HEK293 (cell line): ENCODE results near the gene PPP1R14B.

Source experiments
- GFI1B ChIP-seq: fragments of 450-650 bp; formaldehyde crosslinking; IDR thresholded peaks from 2 replicates; pipeline ENCODE4 v1.5.1; 2016; ENCODE audit warnings: missing biosample characterization, missing genetic modification characterization
- GLIS2 ChIP-seq: fragments of 450-650 bp; formaldehyde crosslinking; IDR thresholded peaks from 2 replicates; pipeline ENCODE4 v1.5.1; 2016; ENCODE audit warnings: missing biosample characterization, missing genetic modification characterization
- INSM2 ChIP-seq: fragments of 450-650 bp; formaldehyde crosslinking; IDR thresholded peaks from 2 replicates; pipeline ENCODE4 v1.5.1; 2016; ENCODE audit warnings: missing biosample characterization, missing genetic modification characterization
- KLF16 ChIP-seq: fragments of 450-650 bp; formaldehyde crosslinking; IDR thresholded peaks from 2 replicates; pipeline ENCODE4 v1.5.1; 2017; ENCODE audit warnings: missing biosample characterization, missing genetic modification characterization
- OSR2 ChIP-seq: fragments of 450-650 bp; formaldehyde crosslinking; IDR thresholded peaks from 2 replicates; pipeline ENCODE4 v1.5.1; 2016; ENCODE audit warnings: missing biosample characterization, missing genetic modification characterization
- PBX3 ChIP-seq: sonication (generic); formaldehyde crosslinking; IDR thresholded peaks from 2 replicates; pipeline ENCODE4 v1.8.1; 2022; ENCODE audit warnings: mild to moderate bottlenecking, moderate library complexity, missing genetic modification reagents
- RBAK ChIP-seq: fragments of 450-650 bp; formaldehyde crosslinking; IDR thresholded peaks from 2 replicates; pipeline ENCODE4 v1.5.1; 2016; ENCODE audit warnings: missing biosample characterization, missing genetic modification characterization
- REST ChIP-seq: fragments of 450-650 bp; formaldehyde crosslinking; IDR thresholded peaks from 2 replicates; pipeline ENCODE4 v1.5.1; 2016; ENCODE audit warnings: missing biosample characterization, missing genetic modification characterization
- SETDB1 ChIP-seq: IDR thresholded peaks from one replicate; pipeline ENCODE4 v1.6.1; 2017; ENCODE audit warnings: mild to moderate bottlenecking, low read length, moderate library complexity, mixed read lengths; ENCODE audit not compliant: insufficient read length
- WT1 ChIP-seq: fragments of 450-650 bp; formaldehyde crosslinking; IDR thresholded peaks from 2 replicates; pipeline ENCODE4 v1.5.1; 2016; ENCODE audit warnings: missing biosample characterization, missing genetic modification characterization
- ZBTB7A ChIP-seq: fragments of 450-650 bp; formaldehyde crosslinking; IDR thresholded peaks from 2 replicates; pipeline ENCODE4 v1.5.1; 2016; ENCODE audit warnings: low read depth, missing biosample characterization, missing genetic modification characterization
- ZNF211 ChIP-seq: fragments of 450-650 bp; formaldehyde crosslinking; IDR thresholded peaks from 2 replicates; pipeline ENCODE4 v1.5.1; 2016; ENCODE audit warnings: low read depth, missing biosample characterization, missing genetic modification characterization
- ZNF239 ChIP-seq: fragments of 450-650 bp; formaldehyde crosslinking; IDR thresholded peaks from 2 replicates; pipeline ENCODE4 v1.5.1; 2016; ENCODE audit warnings: missing biosample characterization, missing genetic modification characterization
- ZNF24 ChIP-seq: fragments of 450-650 bp; formaldehyde crosslinking; IDR thresholded peaks from 2 replicates; pipeline ENCODE4 v1.5.1; 2016; ENCODE audit warnings: missing biosample characterization, missing genetic modification characterization
- ZNF248 ChIP-seq: fragments of 450-650 bp; formaldehyde crosslinking; IDR thresholded peaks from 2 replicates; pipeline ENCODE4 v1.5.1; 2017; ENCODE audit warnings: missing biosample characterization, missing genetic modification characterization
- ZNF274 ChIP-seq, 2 experiments: fragments of 200-500 bp in 1 of 2; fragments of 450-650 bp in 1 of 2; sonication (Bioruptor generic) in 1 of 2; formaldehyde crosslinking in 1 of 2; IDR thresholded peaks; 2 replicates each; pipeline versions ENCODE4 v1.5.1 to v1.6.1; 2014 to 2016; ENCODE audit warnings: borderline replicate concordance in 1 of 2, inconsistent platforms in 1 of 2, low read length in 1 of 2, missing biosample characterization in 1 of 2, missing genetic modification characterization in 1 of 2
- ZNF280D ChIP-seq: fragments of 450-650 bp; formaldehyde crosslinking; IDR thresholded peaks from 2 replicates; pipeline ENCODE4 v1.5.1; 2016; ENCODE audit warnings: missing biosample characterization, missing genetic modification characterization
- ZNF302 ChIP-seq: fragments of 450-650 bp; formaldehyde crosslinking; IDR thresholded peaks from 2 replicates; pipeline ENCODE4 v1.5.1; 2016; ENCODE audit warnings: missing biosample characterization, missing genetic modification characterization, low read depth
- ZNF366 ChIP-seq: fragments of 450-650 bp; formaldehyde crosslinking; conservative IDR thresholded peaks from 2 replicates; pipeline ENCODE4 v1.5.1; 2016; ENCODE audit warnings: missing biosample characterization, missing genetic modification characterization
- ZNF449 ChIP-seq: fragments of 450-650 bp; formaldehyde crosslinking; IDR thresholded peaks from 2 replicates; pipeline ENCODE4 v1.5.1; 2017; ENCODE audit warnings: missing biosample characterization, mild to moderate bottlenecking, missing genetic modification characterization, moderate library complexity
- ZNF529 ChIP-seq: fragments of 450-650 bp; formaldehyde crosslinking; IDR thresholded peaks from 2 replicates; pipeline ENCODE4 v1.5.1; 2017; ENCODE audit warnings: missing genetic modification characterization, missing biosample characterization; ENCODE audit not compliant: insufficient replicate concordance
- ZNF580 ChIP-seq: fragments of 450-650 bp; formaldehyde crosslinking; IDR thresholded peaks from 2 replicates; pipeline ENCODE4 v1.5.1; 2016; ENCODE audit warnings: missing biosample characterization, missing genetic modification characterization
- ZNF600 ChIP-seq: fragments of 450-650 bp; formaldehyde crosslinking; IDR thresholded peaks from 2 replicates; pipeline ENCODE4 v1.5.1; 2016; ENCODE audit warnings: missing biosample characterization, missing genetic modification characterization
- ZNF654 ChIP-seq: fragments of 450-650 bp; formaldehyde crosslinking; IDR thresholded peaks from 2 replicates; pipeline ENCODE4 v1.5.1; 2016; ENCODE audit warnings: low read depth, missing biosample characterization, missing genetic modification characterization
- ZNF785 ChIP-seq: fragments of 450-650 bp; formaldehyde crosslinking; IDR thresholded peaks from 2 replicates; pipeline ENCODE4 v1.5.1; 2016; ENCODE audit warnings: missing biosample characterization, missing genetic modification characterization
- TF ChIP-seq, protein P1 (sequence below): fragments of 450-650 bp; formaldehyde crosslinking; IDR thresholded peaks from 2 replicates; pipeline ENCODE4 v1.5.1; 2017; ENCODE audit warnings: missing biosample characterization, missing genetic modification characterization

The PPP1R14B gene

DNA sequence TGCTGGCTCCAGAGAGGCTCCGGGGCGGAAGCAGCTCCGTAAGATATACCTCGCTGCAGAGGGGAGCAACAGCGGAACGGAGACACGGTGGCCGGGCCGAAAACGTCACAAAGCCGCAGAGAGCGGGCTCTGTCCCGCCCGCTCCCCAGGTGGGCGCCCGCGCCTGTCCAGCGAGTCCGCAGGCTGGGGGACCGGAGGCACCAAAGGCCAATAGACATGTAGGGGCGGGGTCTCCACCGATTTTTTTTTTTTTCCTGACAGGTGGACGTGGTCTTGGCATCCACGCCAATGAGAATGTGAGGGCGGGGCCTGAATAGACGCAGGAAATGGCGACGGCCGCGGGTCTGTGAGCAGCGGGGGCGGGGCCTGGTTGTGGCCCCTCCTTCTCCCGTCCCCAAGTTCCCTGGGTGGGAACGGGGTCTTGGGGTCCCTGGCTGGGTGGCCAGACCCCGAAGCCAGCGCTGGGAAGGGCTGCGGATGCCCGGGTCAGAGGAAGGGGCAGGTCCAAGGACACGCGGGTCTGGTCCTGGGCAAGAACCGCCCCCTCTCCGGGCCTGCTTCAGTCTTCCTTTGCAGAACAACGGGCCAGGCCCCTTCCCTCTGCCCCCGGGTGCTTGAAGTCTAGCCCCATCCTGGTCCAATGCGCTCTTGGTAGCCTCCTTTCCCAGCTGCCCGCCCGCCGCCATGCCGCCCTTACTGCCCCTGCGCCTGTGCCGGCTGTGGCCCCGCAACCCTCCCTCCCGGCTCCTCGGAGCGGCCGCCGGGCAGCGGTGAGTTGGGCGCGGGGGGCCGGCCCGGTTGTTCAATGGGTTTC lies 16.4 kb downstream of the PPP1R14B start, which contains the start of gene DNAJC4 (continued):
- TF ChIP-seq ZNF280D (tag by site-specific recombination) (no peak), GFI1B (no peak), ZNF274 (IDR thresholded peaks at IDR 0.05; ENCODE audit: low read length) (no peak), ZNF274 (tag by site-specific recombination; IDR thresholded peaks at IDR 0.05; ENCODE audit: borderline replicate concordance) (no peak), REST (tag by site-specific recombination) (no peak), RBAK (tag by site-specific recombination) (no peak), ZNF302 (no peak), ZBTB7A (tag by site-specific recombination) (no peak), KLF16 (tag by site-specific recombination) (no peak), ZNF239 (tag by site-specific recombination) (no peak), ZNF529 (tag by site-specific recombination) (no peak), ZNF580 (tag by site-specific recombination) (no peak), PBX3 (CRISPR knock-in tag) (no peak), ZNF366 (tag by site-specific recombination) (no peak), OSR2 (no peak), ZNF654 (tag by site-specific recombination) (no peak), ZNF449 (tag by site-specific recombination) (peak; percentile 81), ZNF24 (tag by site-specific recombination) (no peak), GLIS2 (tag by site-specific recombination) (peak; percentile 61), SETDB1 (no peak), ZNF248 (tag by site-specific recombination) (no peak), ZNF600 (tag by site-specific recombination) (peak; percentile 72; the same call in 1 of the 2 replicates), ZNF211 (tag by site-specific recombination) (no peak), WT1 (tag by site-specific recombination) (no peak), ZNF785 (tag by site-specific recombination) (0 out of 2 replicates have a peak, but pooled peaks have one; percentile 22), INSM2 (tag by site-specific recombination) (no peak)
- TF ChIP-seq, protein P1, sequence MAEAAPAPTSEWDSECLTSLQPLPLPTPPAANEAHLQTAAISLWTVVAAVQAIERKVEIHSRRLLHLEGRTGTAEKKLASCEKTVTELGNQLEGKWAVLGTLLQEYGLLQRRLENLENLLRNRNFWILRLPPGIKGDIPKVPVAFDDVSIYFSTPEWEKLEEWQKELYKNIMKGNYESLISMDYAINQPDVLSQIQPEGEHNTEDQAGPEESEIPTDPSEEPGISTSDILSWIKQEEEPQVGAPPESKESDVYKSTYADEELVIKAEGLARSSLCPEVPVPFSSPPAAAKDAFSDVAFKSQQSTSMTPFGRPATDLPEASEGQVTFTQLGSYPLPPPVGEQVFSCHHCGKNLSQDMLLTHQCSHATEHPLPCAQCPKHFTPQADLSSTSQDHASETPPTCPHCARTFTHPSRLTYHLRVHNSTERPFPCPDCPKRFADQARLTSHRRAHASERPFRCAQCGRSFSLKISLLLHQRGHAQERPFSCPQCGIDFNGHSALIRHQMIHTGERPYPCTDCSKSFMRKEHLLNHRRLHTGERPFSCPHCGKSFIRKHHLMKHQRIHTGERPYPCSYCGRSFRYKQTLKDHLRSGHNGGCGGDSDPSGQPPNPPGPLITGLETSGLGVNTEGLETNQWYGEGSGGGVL (tag by site-specific recombination): no peak
